HepG2 (cell line): ENCODE results near the gene SEMA3F. TPM values are rescaled to one million over a fixed set of nuclear protein-coding genes. Genes with fewer than 3 reads are reported as not detected.

Experiments used
- ERF ChIP-seq: IDR thresholded peaks from 2 replicates; pipeline ENCODE4 v1.6.1; 2018; ENCODE audit warnings: missing biosample characterization, missing genetic modification reagents
- GABPB1 ChIP-seq: IDR thresholded peaks from 2 replicates; pipeline ENCODE4 v1.6.1; 2016; ENCODE audit warnings: mild to moderate bottlenecking, missing genetic modification reagents, moderate library complexity, missing compliant biosample characterization
- KLF15 ChIP-seq: sonication (generic); formaldehyde crosslinking; IDR thresholded peaks from 2 replicates; pipeline ENCODE4 v1.8.1; 2023; ENCODE audit warnings: borderline replicate concordance, mild to moderate bottlenecking, inconsistent platforms, missing genetic modification reagents, mixed read lengths
- RARA ChIP-seq: IDR thresholded peaks from 2 replicates; pipeline ENCODE4 v1.6.1; 2016; ENCODE audit warnings: missing genetic modification reagents, missing compliant biosample characterization
- RBM22 ChIP-seq: fragments of 200-400 bp; formaldehyde crosslinking; optimal IDR thresholded peaks from 2 replicates; pipeline ENCODE3; 2017; ENCODE audit warnings: mild to moderate bottlenecking, low read length, moderate library complexity
- RBM39 ChIP-seq: fragments of 200-400 bp; formaldehyde crosslinking; IDR thresholded peaks from one replicate; pipeline ENCODE4 v1.6.1; 2018; ENCODE audit warnings: antibody characterized with exemption, mild to moderate bottlenecking, low read depth, low read length; ENCODE audit not compliant: poor library complexity, severe bottlenecking
- SMYD3 ChIP-seq: sonication (generic); formaldehyde crosslinking; IDR thresholded peaks from 2 replicates; pipeline ENCODE4 v1.8.1; 2023; ENCODE audit warnings: mild to moderate bottlenecking, missing genetic modification reagents
- SOX6 ChIP-seq, 2 experiments: fragments of 450-650 bp in 1 of 2; sonication (generic) in 1 of 2; formaldehyde crosslinking in 1 of 2; IDR thresholded peaks; 2 replicates each; pipeline versions ENCODE4 v1.4.0 to v1.6.1; 2017 to 2020; ENCODE audit warnings: antibody characterized with exemption in 1 of 2, mild to moderate bottlenecking in 1 of 2, missing genetic modification reagents in 1 of 2
- SP4 ChIP-seq: sonication (generic); formaldehyde crosslinking; IDR thresholded peaks from 2 replicates; pipeline ENCODE4 v1.8.1; 2023; ENCODE audit warnings: mild to moderate bottlenecking, missing genetic modification reagents
- ZNF550 ChIP-seq: sonication (generic); formaldehyde crosslinking; IDR thresholded peaks from 2 replicates; pipeline ENCODE4 v1.4.0; 2020; ENCODE audit warnings: mild to moderate bottlenecking, missing genetic modification reagents, borderline replicate concordance
- ZNF552 ChIP-seq: sonication (generic); formaldehyde crosslinking; IDR thresholded peaks from 2 replicates; pipeline ENCODE4 v1.9.0; 2022; ENCODE audit warnings: missing genetic modification reagents, mild to moderate bottlenecking, borderline replicate concordance
- ZNF605 ChIP-seq: sonication (generic); formaldehyde crosslinking; IDR thresholded peaks from 2 replicates; pipeline ENCODE4 v1.8.0; 2022; ENCODE audit warnings: mild to moderate bottlenecking, missing genetic modification reagents
- polyA plus RNA-seq, 8 experiments: library from polyadenylated mRNA; depleted of rRNA in 3 of 8; stranded (reverse) in 7 of 8; unstranded in 1 of 8; fragments of >200 nt; fragmentation: Illumina TruSeq in 4 of 8; extraction: Trizol in 4 of 8; gene quantifications; 2 replicates each; pipeline versions ENCODE4 v1.2.1 to v1.2.3, GENCODE V29; 2011 to 2016; ENCODE audit warnings: low read depth in 4 of 8, missing spikeins in 1 of 8, mixed read lengths in 1 of 8; ENCODE audit not compliant: insufficient read depth in 1 of 8
- total RNA-seq, 5 experiments: library from RNA; depleted of rRNA; stranded (reverse); fragments of >200 nt; fragmentation: Illumina TruSeq; extraction: Trizol; gene quantifications; 2 replicates each; pipeline ENCODE4 v1.2.3, GENCODE V29; 2016; ENCODE audit warnings: low read depth in 1 of 5
- TF ChIP-seq, protein P1 (sequence below): sonication (generic); formaldehyde crosslinking; IDR thresholded peaks from 2 replicates; pipeline ENCODE4 v1.4.0; 2020; ENCODE audit warnings: mild to moderate bottlenecking, missing genetic modification reagents
- TF ChIP-seq, protein P2 (sequence below): sonication (generic); formaldehyde crosslinking; IDR thresholded peaks from 2 replicates; pipeline ENCODE4 v1.8.1; 2023; ENCODE audit warnings: missing genetic modification reagents, inconsistent platforms, borderline replicate concordance
- TF ChIP-seq, protein P3 (sequence below): sonication (generic); formaldehyde crosslinking; IDR thresholded peaks from 2 replicates; pipeline ENCODE4 v1.5.1; 2020; ENCODE audit warnings: missing genetic modification reagents, mild to moderate bottlenecking, borderline replicate concordance
- TF ChIP-seq, protein P4 (sequence below): sonication (generic); formaldehyde crosslinking; IDR thresholded peaks from 2 replicates; pipeline ENCODE4 v1.8.1; 2023; ENCODE audit warnings: mild to moderate bottlenecking, moderate library complexity, missing genetic modification reagents
- TF ChIP-seq, protein P5 (sequence below): sonication (generic); formaldehyde crosslinking; IDR thresholded peaks from 2 replicates; pipeline ENCODE4 v1.8.1; 2022; ENCODE audit warnings: low read depth, mild to moderate bottlenecking, missing genetic modification reagents

The SEMA3F gene
- total and polyA plus RNA-seq, 2 of the 13 experiments (the other 11 are each of a cell fraction or from before 2014, with no cell fraction given): 7.6 to 17.2 TPM

DNA sequence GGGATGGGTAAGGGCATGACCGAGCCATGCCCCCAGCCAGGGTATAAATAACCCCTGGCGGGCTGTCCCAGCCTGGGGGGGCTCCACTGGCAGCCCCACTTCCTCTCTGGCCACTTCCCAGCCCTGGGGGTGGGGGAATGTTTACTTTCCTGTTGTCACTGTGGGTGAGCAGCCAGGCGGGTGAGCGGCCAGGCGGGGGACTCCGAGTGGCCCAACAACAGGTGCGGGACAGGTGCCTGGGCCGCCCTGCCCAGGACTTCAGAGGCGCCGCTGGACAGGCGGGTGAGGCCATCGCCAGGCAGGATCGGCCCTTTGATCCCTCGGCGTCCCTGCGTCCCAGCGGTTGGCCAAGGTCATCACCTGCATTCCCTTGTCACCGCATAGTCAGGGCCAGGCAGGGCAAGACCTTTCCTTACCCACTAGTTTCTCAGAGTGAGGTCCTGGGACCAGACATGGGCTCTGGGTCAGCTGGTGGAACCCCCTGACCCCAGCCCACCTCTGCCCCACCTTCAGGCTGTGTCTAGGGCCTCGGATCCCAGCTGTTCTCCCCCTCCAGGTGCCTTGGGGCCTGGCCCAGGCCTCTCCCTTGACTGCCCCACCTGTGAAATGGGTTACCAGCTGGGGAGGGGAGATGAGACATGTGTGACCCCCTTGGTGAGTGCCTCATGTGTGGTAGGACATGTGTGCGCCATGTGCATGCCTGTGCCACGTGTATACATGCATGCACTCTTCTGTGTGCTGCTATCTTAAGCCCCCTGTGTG is 16.6 kb downstream of the SEMA3F start (continued):
- TF ChIP-seq, protein P1, sequence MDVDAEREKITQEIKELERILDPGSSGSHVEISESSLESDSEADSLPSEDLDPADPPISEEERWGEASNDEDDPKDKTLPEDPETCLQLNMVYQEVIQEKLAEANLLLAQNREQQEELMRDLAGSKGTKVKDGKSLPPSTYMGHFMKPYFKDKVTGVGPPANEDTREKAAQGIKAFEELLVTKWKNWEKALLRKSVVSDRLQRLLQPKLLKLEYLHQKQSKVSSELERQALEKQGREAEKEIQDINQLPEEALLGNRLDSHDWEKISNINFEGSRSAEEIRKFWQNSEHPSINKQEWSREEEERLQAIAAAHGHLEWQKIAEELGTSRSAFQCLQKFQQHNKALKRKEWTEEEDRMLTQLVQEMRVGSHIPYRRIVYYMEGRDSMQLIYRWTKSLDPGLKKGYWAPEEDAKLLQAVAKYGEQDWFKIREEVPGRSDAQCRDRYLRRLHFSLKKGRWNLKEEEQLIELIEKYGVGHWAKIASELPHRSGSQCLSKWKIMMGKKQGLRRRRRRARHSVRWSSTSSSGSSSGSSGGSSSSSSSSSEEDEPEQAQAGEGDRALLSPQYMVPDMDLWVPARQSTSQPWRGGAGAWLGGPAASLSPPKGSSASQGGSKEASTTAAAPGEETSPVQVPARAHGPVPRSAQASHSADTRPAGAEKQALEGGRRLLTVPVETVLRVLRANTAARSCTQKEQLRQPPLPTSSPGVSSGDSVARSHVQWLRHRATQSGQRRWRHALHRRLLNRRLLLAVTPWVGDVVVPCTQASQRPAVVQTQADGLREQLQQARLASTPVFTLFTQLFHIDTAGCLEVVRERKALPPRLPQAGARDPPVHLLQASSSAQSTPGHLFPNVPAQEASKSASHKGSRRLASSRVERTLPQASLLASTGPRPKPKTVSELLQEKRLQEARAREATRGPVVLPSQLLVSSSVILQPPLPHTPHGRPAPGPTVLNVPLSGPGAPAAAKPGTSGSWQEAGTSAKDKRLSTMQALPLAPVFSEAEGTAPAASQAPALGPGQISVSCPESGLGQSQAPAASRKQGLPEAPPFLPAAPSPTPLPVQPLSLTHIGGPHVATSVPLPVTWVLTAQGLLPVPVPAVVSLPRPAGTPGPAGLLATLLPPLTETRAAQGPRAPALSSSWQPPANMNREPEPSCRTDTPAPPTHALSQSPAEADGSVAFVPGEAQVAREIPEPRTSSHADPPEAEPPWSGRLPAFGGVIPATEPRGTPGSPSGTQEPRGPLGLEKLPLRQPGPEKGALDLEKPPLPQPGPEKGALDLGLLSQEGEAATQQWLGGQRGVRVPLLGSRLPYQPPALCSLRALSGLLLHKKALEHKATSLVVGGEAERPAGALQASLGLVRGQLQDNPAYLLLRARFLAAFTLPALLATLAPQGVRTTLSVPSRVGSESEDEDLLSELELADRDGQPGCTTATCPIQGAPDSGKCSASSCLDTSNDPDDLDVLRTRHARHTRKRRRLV (CRISPR knock-in tag): no peak
- no peak for TF ChIP-seq ZNF550 (CRISPR knock-in tag)
- peak; percentile 88 for TF ChIP-seq GABPB1 (CRISPR knock-in tag)
- TF ChIP-seq, protein P2, sequence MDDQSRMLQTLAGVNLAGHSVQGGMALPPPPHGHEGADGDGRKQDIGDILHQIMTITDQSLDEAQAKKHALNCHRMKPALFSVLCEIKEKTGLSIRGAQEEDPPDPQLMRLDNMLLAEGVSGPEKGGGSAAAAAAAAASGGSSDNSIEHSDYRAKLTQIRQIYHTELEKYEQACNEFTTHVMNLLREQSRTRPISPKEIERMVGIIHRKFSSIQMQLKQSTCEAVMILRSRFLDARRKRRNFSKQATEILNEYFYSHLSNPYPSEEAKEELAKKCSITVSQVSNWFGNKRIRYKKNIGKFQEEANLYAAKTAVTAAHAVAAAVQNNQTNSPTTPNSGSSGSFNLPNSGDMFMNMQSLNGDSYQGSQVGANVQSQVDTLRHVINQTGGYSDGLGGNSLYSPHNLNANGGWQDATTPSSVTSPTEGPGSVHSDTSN (CRISPR knock-in tag): no peak
- TF ChIP-seq, protein P3, sequence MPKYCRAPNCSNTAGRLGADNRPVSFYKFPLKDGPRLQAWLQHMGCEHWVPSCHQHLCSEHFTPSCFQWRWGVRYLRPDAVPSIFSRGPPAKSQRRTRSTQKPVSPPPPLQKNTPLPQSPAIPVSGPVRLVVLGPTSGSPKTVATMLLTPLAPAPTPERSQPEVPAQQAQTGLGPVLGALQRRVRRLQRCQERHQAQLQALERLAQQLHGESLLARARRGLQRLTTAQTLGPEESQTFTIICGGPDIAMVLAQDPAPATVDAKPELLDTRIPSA (CRISPR knock-in tag): peak; percentile 46; the same call in 1 of the 2 replicates
- TF ChIP-seq SOX6 (IDR thresholded peaks at IDR 0.05): no peak
- TF ChIP-seq SOX6 (CRISPR knock-in tag; IDR thresholded peaks at IDR 0.05): peak; percentile 98
- TF ChIP-seq, protein P4, sequence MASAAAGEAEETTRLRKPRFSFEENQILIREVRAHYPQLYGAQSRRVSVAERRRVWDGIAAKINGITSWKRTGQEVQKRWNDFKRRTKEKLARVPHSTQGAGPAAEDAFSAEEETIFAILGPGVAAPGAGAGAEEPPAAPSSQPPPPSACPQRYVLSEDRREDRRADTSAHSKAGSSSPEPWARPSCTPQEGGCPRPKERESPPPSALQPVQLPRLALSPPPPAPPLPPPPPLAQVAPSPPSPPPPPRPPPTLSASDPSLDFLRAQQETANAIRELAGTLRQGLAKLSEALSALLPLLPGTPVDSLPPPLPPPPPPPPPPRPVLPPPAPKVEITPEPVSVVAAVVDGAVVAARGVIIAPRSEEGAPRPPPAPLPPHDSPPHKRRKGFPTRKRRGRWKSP (CRISPR knock-in tag): peak; percentile 87
- peak; percentile 58 for TF ChIP-seq RBM22
- TF ChIP-seq SMYD3 (CRISPR knock-in tag): peak; percentile 65; the same call in 1 of the 2 replicates
- peak; percentile 94 for TF ChIP-seq ZNF605 (CRISPR knock-in tag)
- peak; percentile 91; the same call in 1 of the 2 replicates for TF ChIP-seq ZNF552 (CRISPR knock-in tag)
- TF ChIP-seq, protein P5, sequence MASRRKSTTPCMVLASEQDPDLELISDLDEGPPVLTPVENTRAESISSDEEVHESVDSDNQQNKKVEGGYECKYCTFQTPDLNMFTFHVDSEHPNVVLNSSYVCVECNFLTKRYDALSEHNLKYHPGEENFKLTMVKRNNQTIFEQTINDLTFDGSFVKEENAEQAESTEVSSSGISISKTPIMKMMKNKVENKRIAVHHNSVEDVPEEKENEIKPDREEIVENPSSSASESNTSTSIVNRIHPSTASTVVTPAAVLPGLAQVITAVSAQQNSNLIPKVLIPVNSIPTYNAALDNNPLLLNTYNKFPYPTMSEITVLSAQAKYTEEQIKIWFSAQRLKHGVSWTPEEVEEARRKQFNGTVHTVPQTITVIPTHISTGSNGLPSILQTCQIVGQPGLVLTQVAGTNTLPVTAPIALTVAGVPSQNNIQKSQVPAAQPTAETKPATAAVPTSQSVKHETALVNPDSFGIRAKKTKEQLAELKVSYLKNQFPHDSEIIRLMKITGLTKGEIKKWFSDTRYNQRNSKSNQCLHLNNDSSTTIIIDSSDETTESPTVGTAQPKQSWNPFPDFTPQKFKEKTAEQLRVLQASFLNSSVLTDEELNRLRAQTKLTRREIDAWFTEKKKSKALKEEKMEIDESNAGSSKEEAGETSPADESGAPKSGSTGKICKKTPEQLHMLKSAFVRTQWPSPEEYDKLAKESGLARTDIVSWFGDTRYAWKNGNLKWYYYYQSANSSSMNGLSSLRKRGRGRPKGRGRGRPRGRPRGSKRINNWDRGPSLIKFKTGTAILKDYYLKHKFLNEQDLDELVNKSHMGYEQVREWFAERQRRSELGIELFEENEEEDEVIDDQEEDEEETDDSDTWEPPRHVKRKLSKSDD (CRISPR knock-in tag): no peak
- TF ChIP-seq SP4 (CRISPR knock-in tag): peak; percentile 8; the same call in 1 of the 2 replicates
- TF ChIP-seq RBM39: peak; percentile 26
- TF ChIP-seq ERF (CRISPR knock-in tag): peak; percentile 99
- TF ChIP-seq KLF15 (CRISPR knock-in tag): no peak; the same call in 1 of the 2 replicates
- peak; percentile 99 for TF ChIP-seq RARA
